ENCODE measurements around the gene MTMR12.

The MTMR12 gene

GRCh38 chr5:32312595-32313332 is at the start of gene MTMR12:
TSS of gene MTMR12 (minus strand) at chr5:32312939. CDS start at chr5:32312838, 101 bp downstream.
- DNase-seq (ENCODE audit: low spot score), result peak; percentile 100

GRCh38 chr5:32362527-32362926 is 49.8 kb upstream of the MTMR12 start:
- DNase-seq (ENCODE audit: low spot score), result no peak

GRCh38 chr5:32360906-32361305 is 48.2 kb upstream of the MTMR12 start:
- no peak for DNase-seq (ENCODE audit: low spot score)

GRCh38 chr5:32358611-32359010 is 45.9 kb upstream of the MTMR12 start:
- no peak for DNase-seq (ENCODE audit: low spot score)

GRCh38 chr5:32357658-32358057 is 44.9 kb upstream of the MTMR12 start:
- no peak for DNase-seq (ENCODE audit: low spot score)

- no peak for DNase-seq (ENCODE audit: low spot score)
These were observed 42.9 kb upstream of the MTMR12 start for GRCh38 chr5:32355686-32356085.

GRCh38 chr5:32353420-32353819 is 40.7 kb upstream of the MTMR12 start:
- DNase-seq (ENCODE audit: low spot score), result no peak

GRCh38 chr5:32352685-32353084 is 39.9 kb upstream of the MTMR12 start:
- no peak for DNase-seq (ENCODE audit: low spot score)

GRCh38 chr5:32346869-32347268 is 34.1 kb upstream of the MTMR12 start:
- no peak for DNase-seq (ENCODE audit: low spot score)

GRCh38 chr5:32343058-32343672 is 30.4 kb upstream of the MTMR12 start:
- no peak for DNase-seq (ENCODE audit: low spot score)

GRCh38 chr5:32342656-32343055 is 29.9 kb upstream of the MTMR12 start:
- no peak for DNase-seq (ENCODE audit: low spot score)

- DNase-seq (ENCODE audit: low spot score), result no peak
These were observed 27.1 kb upstream of the MTMR12 start for GRCh38 chr5:32339878-32340277.

GRCh38 chr5:32339198-32339597 is 26.5 kb upstream of the MTMR12 start:
- no peak for DNase-seq (ENCODE audit: low spot score)

GRCh38 chr5:32332966-32333365 is 20.2 kb upstream of the MTMR12 start:
- DNase-seq (ENCODE audit: low spot score), result no peak

- DNase-seq (ENCODE audit: low spot score), result no peak
These were observed 19.6 kb upstream of the MTMR12 start for GRCh38 chr5:32332361-32332760.

- DNase-seq (ENCODE audit: low spot score), result no peak
These were observed 19.2 kb upstream of the MTMR12 start for GRCh38 chr5:32331935-32332274.

GRCh38 chr5:32331217-32331934 is 18.6 kb upstream of the MTMR12 start:
- no peak for DNase-seq (ENCODE audit: low spot score)

- DNase-seq (ENCODE audit: low spot score), result no peak
These were observed 17.6 kb upstream of the MTMR12 start for GRCh38 chr5:32330126-32330971.

GRCh38 chr5:32329395-32329834 is 16.7 kb upstream of the MTMR12 start:
- peak; percentile 64 for DNase-seq (ENCODE audit: low spot score)

- DNase-seq (ENCODE audit: low spot score), result no peak
These were observed 13.6 kb upstream of the MTMR12 start for GRCh38 chr5:32326216-32326772.

GRCh38 chr5:32325616-32326015 is 12.9 kb upstream of the MTMR12 start:
- no peak for DNase-seq (ENCODE audit: low spot score)

GRCh38 chr5:32325062-32325461 is 12.3 kb upstream of the MTMR12 start:
- DNase-seq (ENCODE audit: low spot score), result no peak

Measured in putamen (tissue), 1 donor.